Urothelium cell line (cell line): ENCODE data around the gene GGCX.
A peak's percentile ranks its signal among the peaks of the same experiment; 100 is the strongest.

Experiments
- DNase-seq: peaks from one replicate; pipeline ENCODE4 v3.0.0; 2011; ENCODE audit warnings: low spot score, mixed read lengths
- FAIRE-seq: peaks from 2 replicates; lab custom pipeline; 2011; peaks lifted over from hg19 to GRCh38; lab: Jason Lieb, UNC

The GGCX gene

GRCh38 chr2:85542777-85543176 lies 18.5 kb downstream of the GGCX start:
- DNase-seq (no peak), FAIRE-seq (no peak)

DNA sequence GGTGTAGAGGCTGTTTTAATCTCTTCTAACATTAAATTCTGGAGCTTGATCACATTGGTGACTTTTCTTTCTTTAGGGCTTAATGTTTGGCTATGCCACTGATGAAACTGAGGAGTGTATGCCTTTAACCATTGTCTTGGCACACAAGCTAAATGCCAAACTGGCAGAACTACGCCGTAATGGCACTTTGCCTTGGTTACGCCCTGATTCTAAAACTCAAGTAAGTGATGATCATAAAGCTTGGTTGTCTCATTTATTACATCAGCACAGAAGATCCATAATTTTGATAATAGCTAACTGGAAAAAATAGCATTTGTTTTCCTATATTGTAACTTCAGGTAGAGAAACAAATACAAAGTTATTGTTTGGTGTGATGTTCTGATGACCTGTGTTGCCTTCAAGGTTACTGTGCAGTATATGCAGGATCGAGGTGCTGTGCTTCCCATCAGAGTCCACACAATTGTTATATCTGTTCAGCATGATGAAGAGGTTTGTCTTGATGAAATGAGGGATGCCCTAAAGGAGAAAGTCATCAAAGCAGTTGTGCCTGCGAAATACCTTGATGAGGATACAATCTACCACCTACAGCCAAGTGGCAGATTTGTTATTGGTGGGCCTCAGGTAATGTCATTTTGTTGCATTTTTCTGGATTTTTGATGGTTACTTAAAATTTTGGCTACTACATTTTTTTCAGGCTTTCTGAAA lies 19.4 kb downstream of the GGCX start:
- FAIRE-seq (no peak), DNase-seq (no peak)

GRCh38 chr2:85541262-85541661 lies 20.0 kb downstream of the GGCX start:
- FAIRE-seq (no peak), DNase-seq (no peak)

DNA sequence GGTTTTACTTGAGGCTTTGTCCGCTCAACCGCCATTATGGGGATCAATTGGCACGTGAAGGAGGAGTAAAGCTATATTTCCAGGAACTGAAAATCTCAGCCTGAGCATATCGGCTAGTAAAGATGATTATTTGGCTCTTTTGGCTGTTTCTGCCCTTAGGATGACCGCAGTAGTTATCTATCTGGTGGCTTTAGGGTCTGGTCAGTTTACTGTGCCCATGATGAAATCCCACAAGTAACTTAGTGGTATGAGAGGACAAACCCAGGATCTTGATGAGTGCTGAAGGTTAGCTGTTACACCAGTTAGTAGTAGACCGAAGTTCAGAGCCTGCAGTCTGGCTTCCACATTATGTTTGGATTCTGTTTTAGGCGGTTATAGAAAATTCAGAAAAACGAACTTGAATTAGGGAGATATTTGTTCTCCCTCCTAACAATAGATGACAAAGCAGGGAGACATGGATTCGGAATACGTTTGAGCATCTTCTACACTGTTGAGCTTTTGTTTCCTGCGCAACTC lies 21.1 kb downstream of the GGCX start:
- FAIRE-seq (no peak), DNase-seq (no peak)

DNA sequence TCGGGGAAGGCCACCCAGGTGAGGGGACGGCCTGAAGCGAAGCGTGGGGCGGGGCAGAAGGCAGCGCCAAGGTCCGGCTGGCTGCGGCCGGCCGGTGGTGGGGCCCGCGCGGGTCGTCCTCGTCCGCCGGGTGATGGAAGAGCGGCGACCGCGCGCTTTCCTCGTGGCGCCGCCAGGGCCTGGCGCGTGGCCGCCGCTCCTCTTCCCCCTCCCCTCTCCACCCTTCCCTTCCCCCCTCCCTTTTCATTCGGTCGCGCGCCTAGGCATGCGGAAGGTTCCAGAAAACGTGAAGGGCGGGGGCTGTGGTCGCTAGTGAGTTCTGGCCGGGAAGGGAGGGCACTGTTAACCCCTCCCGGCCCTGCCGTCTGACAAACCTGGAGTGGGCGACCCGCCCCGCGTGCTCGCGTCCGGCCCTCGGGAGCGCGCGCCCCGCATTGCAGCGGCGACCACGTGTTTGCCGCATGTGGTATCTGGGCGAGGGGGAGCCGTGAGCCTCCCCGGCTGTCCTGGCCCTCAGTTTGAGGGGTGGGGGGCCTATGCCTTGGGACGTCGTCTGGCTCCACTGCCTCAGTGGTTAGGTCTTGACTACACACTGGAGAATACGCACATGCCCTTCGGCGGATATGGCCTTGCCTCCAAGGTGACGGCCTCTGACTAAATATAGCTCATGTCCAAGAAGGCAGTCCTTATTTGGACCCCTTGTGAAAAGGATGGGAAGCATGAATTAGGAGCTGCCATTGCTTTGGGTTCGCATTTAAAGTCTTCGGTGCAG lies 21.7 kb downstream of the GGCX start:
- FAIRE-seq = no peak

DNA sequence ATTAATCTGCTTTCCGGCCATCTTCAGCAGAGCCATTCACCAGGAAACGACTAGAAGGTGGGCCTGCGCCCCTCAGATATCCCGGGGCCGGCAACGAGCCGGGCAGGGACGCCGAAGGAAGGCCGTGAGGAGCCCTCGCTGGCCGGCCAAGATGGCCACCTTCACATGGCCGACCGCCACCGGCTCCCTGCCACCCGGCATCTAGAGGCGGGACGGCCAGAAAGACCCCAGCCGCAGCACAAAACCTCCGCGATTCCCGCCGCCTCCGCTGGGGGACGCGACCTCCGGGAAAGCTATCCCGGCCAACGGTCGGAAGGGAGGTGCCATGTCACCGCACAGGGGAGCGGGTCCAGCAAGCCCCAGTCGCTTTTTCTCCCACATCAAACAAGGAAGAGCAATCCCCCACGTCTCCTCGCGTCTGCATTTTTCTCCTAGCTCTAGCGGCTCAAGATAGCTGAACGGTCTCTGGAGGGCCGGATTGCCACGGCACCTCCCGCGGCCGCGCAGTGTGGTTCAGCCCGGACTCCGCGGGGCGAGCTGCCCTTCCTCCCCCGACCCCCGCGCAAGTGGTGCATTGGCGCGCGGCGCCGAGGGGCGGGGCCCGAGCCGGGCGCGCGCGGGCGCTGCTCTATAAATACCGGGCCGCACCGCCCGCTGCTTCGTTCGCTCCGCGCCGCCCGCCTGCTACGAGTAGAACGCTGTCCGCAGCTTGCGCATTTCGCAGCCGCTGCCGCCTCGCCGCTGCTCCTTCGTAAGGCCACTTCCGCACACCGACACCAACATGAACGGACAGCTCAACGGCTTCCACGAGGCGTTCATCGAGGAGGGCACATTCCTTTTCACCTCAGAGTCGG lies 22.6 kb downstream of the GGCX start, which contains the start of gene MAT2A:
Gene MAT2A, plus strand, starts transcription at position 662 of the 854 bp plus-strand sequence. Its CDS starts 120 bp downstream, at position 782.
- peak; percentile 94 for DNase-seq
- no peak for FAIRE-seq

More for the DNA sequence above, 21.7 kb downstream of the GGCX start:
- DNase-seq = peak; percentile 73

GRCh38 chr2:85537600-85538506 lies 23.4 kb downstream of the GGCX start:
- no peak for FAIRE-seq
- DNase-seq = peak; percentile 44

DNA sequence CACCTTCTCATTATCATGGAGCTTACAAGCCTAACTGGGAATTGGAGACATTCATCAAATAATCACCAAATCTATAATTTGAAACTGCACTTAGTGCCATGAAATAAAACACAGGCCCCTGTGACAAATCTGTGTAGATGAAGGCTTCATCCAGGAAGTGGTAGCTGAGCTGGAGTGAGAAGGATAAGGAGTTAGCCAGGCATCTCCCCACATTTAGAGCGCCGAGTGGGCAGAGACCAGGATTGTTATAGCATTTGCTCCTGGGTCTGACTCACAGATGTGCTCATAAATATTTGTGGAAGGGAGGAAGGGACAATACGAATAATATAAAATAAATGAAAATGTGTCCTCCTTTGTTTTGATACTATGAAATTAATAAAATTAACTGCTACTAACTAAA lies 24.8 kb downstream of the GGCX start:
- peak; percentile 39 for DNase-seq
- no peak for FAIRE-seq

GRCh38 chr2:85534881-85535280 lies 26.4 kb downstream of the GGCX start:
- DNase-seq (no peak), FAIRE-seq (no peak)

GRCh38 chr2:85534099-85534498 lies 27.2 kb downstream of the GGCX start:
- no peak for FAIRE-seq
- no peak for DNase-seq

DNA sequence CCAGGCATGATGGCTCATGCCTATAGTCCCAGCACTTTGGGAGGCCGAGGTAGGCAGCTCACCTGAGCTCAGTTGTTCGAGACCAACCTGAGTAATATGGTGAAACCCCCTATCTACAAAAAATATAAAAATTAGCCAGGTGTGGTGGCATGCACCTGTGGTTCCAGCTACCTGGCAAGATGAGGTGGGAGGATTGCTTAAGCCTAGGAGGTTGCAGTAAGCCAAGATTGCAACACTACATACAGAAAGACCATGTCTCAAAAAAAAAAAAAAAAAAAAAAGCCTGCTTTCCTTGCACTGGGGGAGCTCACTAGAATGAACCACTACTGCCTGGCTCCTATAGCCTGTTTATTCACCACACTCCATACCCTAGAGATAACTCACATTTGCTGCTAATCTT lies 29.7 kb downstream of the GGCX start:
- no peak for DNase-seq

GRCh38 chr2:85529809-85530208 lies 31.5 kb downstream of the GGCX start:
- DNase-seq = no peak
- no peak for FAIRE-seq

More for the DNA sequence above, 29.7 kb downstream of the GGCX start:
- no peak for FAIRE-seq

- no peak for FAIRE-seq
- DNase-seq = no peak
Measured at GRCh38 chr2:85528355-85528754, 32.9 kb downstream of the GGCX start.

GRCh38 chr2:85527787-85528186 lies 33.5 kb downstream of the GGCX start:
- FAIRE-seq = no peak

DNA sequence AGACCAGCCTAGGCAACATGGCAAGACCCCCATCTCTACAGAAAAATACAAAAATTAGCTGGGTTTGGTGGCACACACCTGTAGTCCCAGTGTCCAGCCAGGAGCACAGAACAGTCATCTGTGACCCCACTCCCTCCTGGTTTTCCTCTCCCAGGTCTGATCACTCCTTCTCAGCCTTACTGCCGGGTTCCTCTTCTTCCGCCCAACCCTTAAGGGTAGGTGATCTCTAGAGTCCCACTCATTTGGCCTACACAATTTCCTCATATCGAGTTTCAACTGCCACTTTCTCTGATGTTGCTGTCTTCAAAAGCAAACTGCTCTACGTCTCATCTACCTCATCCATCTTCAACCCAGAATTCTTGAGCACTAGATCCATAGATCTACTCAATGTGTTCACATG lies 35.7 kb downstream of the GGCX start:
- FAIRE-seq (no peak), DNase-seq (no peak)

More at GRCh38 chr2:85527787-85528186, 33.5 kb downstream of the GGCX start:
- no peak for DNase-seq

- FAIRE-seq (no peak), DNase-seq (no peak)
Measured at GRCh38 chr2:85525029-85525428, 36.3 kb downstream of the GGCX start.

DNA sequence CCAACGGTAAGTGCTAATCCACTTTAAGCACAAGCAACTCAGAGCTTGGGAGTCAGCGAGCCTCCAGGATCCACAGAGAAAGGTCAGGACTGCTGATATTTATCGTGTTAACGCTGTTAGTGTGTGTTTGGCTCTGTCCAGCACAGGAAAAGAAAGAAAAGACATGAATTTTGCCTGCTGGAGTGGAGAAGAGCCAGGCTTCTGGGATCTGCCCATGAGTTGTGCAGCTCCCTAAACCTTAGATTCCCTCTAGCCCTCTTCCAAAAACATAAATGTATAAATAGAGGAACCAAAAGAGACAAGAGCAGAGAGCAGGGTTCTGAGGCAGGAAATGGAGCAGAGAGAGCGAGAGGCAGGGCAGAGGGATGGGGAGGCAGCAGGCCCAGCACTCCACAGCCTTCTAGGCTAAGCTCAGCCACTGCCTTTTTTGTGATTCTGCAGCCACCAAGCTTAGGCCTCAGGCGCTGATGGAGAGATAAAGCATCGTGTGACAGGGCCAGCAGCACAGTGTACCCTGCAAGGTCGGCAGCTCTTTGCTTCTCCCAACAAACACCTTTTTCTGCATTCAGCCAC lies 36.9 kb downstream of the GGCX start:
- DNase-seq = no peak

DNA sequence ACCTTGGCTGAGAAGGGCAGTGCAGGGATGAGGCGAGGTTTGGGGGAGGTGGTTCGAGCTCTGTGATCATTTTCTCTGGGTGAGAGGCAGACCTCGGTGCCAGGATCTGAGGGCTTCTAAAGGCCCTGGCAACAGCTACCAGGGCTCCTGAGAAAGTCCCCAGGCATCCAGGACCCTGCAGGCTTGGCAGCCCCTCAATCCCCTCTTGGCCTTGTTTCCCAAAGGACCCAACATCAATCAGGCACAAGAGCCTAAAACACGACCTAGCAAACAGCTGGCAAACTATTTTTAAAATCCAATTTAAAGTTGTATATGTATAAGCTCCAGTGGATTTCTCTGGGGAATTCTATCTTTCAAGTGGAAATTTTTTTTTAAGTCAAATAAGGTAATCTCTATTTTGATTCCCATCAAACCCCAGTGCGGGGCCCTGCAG lies 37.4 kb downstream of the GGCX start:
- FAIRE-seq (no peak), DNase-seq (no peak)

More for the DNA sequence above, 36.9 kb downstream of the GGCX start:
- FAIRE-seq = no peak

DNA sequence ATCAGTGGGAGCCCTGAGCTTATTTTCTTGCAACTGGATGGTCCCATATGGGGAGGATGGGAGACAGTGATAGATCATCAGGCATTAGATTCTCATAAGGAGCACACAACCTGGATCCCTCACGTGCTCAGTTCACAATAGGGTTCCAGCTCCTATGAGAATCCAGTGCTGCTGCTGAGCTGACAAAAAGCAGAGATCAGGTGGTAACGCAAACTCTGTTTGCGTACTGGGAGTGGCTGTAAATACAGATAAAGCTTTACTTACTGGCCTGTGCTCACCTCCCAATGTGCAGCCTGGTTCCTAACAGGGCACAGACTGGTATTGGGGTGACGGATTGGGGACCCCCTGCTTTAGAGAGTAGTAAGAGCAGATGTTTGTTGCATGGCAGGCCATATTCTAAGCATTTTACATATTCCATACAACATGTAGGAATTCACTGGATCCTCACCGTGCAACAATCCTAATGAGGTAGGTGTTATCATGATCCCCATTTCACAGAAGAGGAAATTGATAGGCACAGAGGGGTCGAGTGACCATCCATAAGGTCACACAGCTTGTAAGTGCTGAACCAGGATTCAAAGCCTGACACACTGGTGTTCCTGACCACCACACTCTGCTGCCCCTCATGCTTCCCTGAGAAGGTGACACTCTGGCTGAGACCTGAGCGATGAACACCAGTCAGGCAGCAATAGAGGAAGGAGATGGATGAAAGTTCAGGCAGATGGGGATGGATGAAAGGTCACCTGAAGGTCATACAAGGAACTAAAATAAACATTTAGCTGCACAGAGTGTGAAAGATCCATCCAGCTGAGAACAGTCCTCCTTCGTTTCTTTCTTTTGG lies 38.0 kb downstream of the GGCX start:
- FAIRE-seq (no peak), DNase-seq (no peak)
